ENCODE measurements around the gene AUTS2.
"Not testable (repeated sequence)": the region's sequence is repeated elsewhere in the genome, so short reads cannot be mapped to it uniquely, and the experiment has no call there.

Gene AUTS2

DNA sequence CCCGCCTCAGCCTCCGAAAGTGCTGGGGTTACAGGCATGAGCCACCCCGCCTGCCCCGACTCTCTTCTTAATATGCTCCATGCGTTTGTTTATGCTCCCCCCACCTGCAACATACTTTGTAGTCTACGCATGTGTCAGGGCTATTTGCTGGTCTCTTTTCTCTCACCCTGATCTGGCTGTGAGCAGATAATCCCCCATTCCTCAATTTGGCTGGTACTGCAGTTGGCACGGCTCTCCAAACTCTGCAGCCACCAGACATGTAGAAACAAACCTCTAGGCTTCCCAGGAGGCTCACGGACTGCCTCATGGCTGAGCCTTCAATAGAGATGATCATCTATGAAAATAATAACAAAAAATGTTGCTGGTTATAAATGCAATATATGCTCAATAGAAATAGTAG, 993.4 kb downstream of the AUTS2 start:
- no peak for DNase-seq

DNA sequence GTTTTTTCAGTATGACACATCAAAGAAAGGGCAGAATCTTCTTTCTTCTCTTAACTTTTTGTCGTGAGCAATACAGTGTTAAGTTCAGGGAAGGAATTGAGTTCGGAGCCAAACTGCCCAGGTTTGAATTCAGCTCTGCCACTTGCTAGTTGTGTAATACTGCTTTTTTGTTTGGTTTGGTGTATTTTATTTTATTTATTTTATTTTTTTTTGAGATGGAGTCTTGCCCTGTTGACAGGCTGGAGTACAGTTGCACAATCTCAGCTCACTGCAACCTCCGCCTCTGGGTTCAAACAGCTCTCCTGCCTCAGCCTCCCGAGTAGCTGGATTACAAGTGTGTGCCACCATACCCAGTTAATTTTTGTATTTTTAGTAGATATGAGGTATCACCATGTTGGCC, 993.9 kb downstream of the AUTS2 start:
- no peak for DNase-seq

GRCh38 chr7:70594170-70594569, 995.9 kb downstream of the AUTS2 start:
- no peak for DNase-seq

DNA sequence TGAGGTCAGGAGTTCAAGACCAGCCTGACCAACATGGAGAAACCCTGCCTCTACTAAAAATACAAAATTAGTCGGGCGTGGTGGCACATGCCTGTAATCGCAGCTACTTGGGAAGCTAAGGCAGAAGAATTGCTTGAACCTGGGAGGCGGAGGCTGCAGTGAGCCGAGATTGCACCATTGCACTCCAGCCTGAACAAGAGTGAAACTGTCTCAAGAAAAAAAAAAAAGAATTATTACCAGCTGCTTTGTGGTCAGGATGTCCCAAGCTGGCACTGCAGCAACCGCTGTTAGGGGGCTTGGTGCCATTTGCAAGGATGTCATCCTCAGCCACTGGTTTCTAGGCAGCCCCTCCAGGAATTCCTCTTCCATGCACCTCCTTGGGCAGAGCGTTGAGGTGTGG, 996.6 kb downstream of the AUTS2 start:
- DNase-seq, result not testable (repeated sequence)

DNA sequence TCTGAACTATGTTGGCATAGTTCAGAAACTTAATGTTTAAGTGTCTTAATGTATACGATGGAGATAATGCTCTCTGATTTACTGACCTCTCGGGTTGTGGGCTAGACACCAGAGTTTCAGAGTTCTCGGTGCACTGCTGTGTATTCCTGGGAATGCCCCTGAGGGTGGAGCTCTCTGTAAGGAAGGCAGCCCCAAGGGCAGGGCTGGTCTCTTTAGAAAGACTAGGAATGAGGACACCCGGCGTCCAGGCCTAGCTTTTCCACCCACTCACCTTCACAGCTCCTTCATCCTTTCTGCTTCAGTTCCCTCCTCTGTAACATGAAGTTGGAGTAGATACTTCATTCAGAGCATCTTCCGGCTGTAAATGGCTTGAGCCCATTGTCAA, 997.1 kb downstream of the AUTS2 start:
- peak in 1 of 3 experiments; percentile 76 for DNase-seq

- DNase-seq, result peak in 2 of 3 experiments; percentile 91 to 93
These were observed 997.7 kb downstream of the AUTS2 start for GRCh38 chr7:70595755-70596597.

- peak in 1 of 3 experiments; percentile 91 for DNase-seq
These were observed 998.3 kb downstream of the AUTS2 start for GRCh38 chr7:70596598-70596913.

GRCh38 chr7:70597066-70597465, 998.8 kb downstream of the AUTS2 start:
- peak in 1 of 3 experiments; percentile 55 for DNase-seq

- peak; percentile 11 to 63 (median 59) for DNase-seq
These were observed 1000.7 kb downstream of the AUTS2 start for GRCh38 chr7:70598976-70599375.

DNA sequence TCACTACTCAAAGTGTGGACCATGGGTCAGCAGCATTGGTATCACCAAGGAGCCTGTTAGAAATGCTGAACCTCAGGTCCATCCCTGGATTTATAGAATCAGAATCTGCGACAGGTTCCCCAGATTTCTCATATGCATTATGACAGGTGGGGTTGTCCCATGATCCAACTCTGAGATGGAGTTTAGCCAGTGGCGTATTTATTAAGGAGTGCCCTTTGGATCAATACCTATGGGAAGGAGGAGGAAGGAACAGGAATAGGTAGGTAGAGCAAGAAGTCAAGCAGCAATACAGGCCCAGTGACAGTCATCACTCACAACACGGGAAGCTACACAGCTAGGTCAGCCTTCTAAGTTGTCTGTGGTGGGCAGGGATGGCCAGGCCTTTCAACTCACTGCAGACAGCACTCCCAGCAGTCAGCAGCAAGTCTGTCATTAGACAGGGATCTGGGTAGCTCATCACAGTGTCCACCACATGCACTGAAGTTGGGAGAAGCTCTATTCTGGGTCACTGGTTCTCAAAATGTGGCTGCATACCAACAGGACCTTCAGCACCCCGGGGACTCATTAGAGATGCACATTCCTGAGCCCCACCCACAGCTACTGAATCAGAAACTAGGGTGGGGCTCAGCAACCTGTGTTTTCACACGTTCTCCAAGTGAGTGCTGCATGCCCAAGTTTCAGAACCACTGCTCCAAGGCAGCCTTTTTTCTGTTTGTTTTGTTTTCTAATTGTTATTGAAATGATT, 1001.3 kb downstream of the AUTS2 start:
- no peak for DNase-seq

DNA sequence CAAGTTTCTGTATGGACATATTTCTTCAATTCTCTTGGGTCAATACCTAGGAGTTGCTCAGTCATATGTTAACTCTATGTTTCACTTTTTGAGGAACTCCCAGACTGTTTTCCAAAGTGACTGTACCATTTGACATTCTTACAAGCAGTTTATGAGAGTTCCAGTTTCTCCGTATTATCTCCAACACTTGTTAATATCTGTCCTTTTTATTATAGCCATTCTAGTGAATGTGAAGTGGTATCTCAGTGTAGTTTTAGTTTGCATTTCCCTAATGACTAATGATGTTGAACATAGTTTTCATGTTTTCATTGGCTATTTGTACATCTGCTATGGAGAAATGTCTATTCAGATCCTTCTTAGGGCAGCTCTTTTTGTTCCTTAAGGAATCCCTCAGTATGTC, 1002.7 kb downstream of the AUTS2 start:
- no peak for DNase-seq

GRCh38 chr7:70602117-70602516, 1003.8 kb downstream of the AUTS2 start:
- DNase-seq, result no peak

DNA sequence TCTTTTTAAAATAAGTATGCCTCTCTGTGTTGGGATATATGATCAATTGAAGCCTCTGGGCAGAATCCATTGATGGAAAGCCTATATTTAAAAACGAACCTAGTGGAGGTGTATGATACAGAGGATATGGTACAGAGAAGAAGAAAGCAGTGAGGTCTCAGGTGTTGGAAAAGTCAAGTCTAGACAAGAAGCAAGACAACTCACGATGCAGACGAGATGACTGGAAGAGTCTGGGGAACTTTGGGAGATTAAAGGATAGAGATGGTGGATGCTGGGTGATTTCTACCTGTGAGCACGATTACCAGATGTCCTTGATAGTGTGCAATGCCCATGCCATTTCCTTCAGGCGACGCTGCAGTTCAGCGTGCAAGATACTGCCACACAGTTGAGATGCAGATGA, 1009.0 kb downstream of the AUTS2 start:
- DNase-seq, result no peak

DNA sequence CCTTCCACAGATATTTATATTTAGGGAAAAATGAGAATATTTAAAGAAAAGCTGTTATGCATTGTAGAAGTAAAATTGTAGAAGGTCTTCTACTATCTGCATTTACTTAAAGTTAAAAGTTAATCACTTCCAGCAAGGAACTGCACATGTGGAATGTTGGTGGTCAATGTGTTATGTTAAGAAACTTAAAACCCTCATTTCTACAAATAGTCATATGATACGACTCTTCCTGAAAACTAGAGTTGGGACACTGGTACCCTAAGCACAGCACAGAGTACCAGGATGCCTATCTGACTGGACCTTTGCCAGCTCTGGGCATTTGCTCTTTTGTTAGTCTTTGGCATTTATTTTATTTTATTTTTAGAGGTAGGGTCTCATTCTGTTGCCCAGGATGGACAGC, 1009.5 kb downstream of the AUTS2 start:
- no peak for DNase-seq

GRCh38 chr7:70608229-70608628, 1010.0 kb downstream of the AUTS2 start:
- DNase-seq, result no peak

DNA sequence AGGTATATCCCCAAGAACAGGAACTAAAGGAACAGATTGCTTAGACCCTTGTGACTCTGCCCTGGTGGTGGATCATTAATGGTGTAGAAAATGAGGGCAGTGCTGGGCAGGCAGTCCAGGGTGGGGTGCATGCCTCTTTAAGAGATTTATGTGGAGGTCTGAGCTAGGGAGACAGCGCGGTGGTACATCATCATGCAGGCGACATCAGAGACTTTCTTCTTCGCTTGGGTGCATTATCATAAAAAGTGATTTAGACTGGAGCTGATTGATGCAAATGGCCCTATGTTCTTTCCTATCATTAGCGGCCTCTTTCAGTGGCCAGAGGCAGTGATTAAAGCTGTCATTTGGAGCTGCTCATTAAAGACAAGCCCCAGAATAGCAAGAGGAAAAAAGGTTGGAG, 1014.5 kb downstream of the AUTS2 start:
- peak; percentile 64 to 93 (median 68) for DNase-seq

GRCh38 chr7:70614237-70615045, 1016.2 kb downstream of the AUTS2 start:
- DNase-seq, result peak; percentile 85 to 99 (median 95)

GRCh38 chr7:70615066-70615606, 1016.9 kb downstream of the AUTS2 start:
- no peak for DNase-seq

DNA sequence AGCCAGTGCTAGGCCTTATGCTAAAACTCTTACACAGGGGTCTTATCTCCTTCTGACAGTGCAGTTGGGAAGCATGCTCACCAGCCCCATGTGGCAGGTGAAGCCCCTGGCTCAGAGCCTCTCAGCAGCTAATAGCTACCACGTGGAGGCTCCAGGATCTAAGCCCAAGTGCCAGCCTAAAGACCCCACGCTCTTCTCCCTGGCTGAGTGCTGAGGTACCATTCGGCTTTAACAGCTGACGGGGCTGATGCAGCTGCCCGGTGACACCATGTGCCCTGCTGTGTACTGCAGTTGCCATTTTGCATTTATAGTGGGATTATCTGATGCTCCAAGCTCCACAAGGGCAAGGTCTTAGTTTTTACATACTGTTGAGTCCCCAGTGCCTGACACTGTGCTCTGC, 1017.9 kb downstream of the AUTS2 start:
- DNase-seq, result no peak

DNA sequence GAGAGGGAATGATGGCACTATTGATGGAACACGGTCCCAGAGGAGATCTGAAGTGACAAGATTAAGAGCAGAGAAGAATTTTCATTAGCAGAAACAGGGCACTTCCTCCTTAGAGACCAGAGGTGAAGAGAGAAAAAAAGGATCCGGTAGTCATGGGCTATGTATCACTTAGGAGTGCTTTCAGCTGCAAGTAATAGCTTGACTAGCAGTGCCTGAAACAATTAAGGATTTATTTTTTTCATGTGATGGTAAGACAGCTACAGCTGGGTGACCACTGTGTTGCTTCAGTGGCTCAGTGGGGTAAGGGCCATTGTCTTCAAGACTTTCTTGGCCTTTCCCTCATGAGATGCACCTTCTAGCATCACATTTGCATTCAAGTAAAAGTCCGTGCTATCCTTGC, 1018.5 kb downstream of the AUTS2 start:
- DNase-seq, result no peak

- DNase-seq, result peak; percentile 13 to 57 (median 25)
These were observed 1019.8 kb downstream of the AUTS2 start for GRCh38 chr7:70618020-70618551.

DNA sequence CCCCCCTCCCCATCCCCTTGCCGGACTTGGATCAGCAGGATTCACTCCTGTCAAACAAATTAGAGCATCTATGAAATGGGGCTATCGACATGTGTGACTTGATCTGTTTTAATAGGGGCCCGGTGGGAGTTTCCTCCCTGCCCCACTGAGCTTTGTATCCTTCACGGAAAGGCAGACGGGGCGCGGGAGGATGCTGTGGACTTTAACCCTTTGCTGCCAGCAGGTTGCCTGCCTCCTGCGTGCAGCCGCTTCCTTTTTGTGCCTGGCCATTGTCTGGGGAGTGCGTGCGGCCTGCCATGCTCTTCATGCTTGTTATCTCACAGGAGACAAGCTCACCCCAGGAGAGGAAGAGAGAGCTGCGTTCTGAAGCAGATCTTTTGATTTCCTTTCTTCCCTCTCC, 1020.9 kb downstream of the AUTS2 start:
- peak; percentile 26 to 87 (median 77) for DNase-seq

DNA sequence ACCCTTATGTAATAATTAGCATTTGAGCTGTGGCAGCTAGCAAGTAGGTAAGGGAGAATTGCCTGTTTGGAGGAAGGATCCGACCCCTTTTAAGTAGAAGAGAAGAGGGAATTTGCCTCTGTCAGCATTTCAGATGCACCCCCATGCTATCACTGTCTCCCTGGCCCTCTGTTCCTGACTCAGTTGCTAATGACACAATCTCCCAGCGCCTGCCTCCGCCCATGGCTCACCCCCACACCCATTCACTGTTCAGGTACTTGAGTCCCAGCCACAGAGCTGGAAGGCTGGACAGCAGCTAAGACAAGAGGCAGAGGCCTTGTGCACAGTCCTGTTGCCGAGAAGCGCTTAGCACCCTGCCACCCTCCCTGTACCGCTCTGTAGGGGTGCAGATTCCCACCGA, 1021.4 kb downstream of the AUTS2 start:
- peak in 2 of 3 experiments; percentile 46 to 76 for DNase-seq
